Measurements from ENCODE around the gene PRDM15.
"Not testable (repeated sequence)": the region's sequence is repeated elsewhere in the genome, so short reads cannot be mapped to it uniquely, and the experiment has no call there.

Gene PRDM15

GRCh38 chr21:41802684-41803083, 76.5 kb downstream of the PRDM15 start:
- DNase-seq: no peak

GRCh38 chr21:41802198-41802584, 77.0 kb downstream of the PRDM15 start:
- no peak for DNase-seq

GRCh38 chr21:41801321-41802197, 77.6 kb downstream of the PRDM15 start:
- DNase-seq: no peak

- DNase-seq: no peak
Measured at GRCh38 chr21:41800425-41801320, 78.5 kb downstream of the PRDM15 start.

- DNase-seq: no peak
Measured at GRCh38 chr21:41799763-41800162, 79.4 kb downstream of the PRDM15 start.

- DNase-seq: no peak
Measured at GRCh38 chr21:41798326-41798725, 80.8 kb downstream of the PRDM15 start.

- no peak for DNase-seq
Measured at GRCh38 chr21:41796476-41797080, 82.6 kb downstream of the PRDM15 start.

GRCh38 chr21:41795726-41796125, 83.4 kb downstream of the PRDM15 start:
- no peak for DNase-seq

GRCh38 chr21:41794600-41794999, 84.5 kb downstream of the PRDM15 start:
- DNase-seq: no peak

- DNase-seq: no peak
Measured at GRCh38 chr21:41792711-41793110, 86.4 kb downstream of the PRDM15 start.

- DNase-seq: no peak
Measured at GRCh38 chr21:41786509-41786987, 92.6 kb downstream of the PRDM15 start.

- not testable (repeated sequence) for DNase-seq
Measured at GRCh38 chr21:41785262-41785661, 93.9 kb downstream of the PRDM15 start.

- DNase-seq: no peak
Measured at GRCh38 chr21:41784456-41785102, 94.6 kb downstream of the PRDM15 start.

GRCh38 chr21:41783476-41784180, 95.5 kb downstream of the PRDM15 start:
- DNase-seq: no peak

GRCh38 chr21:41781050-41781410, 98.1 kb downstream of the PRDM15 start:
- DNase-seq: no peak

- no peak for DNase-seq
Measured at GRCh38 chr21:41780337-41781049, 98.7 kb downstream of the PRDM15 start.

GRCh38 chr21:41779659-41780058, 99.5 kb downstream of the PRDM15 start:
- DNase-seq: no peak

- no peak for DNase-seq
Measured at GRCh38 chr21:41778930-41779600, 100.1 kb downstream of the PRDM15 start.

GRCh38 chr21:41777951-41778815, 101.0 kb downstream of the PRDM15 start:
- DNase-seq: peak; percentile 16

- no peak for DNase-seq
Measured at GRCh38 chr21:41776778-41777177, 102.4 kb downstream of the PRDM15 start.

Measured in stimulated activated CD4-positive, alpha-beta T cell treated with anti-CD3 and anti-CD28 coated beads, Interleukin-1b, Interleukin-23, amount 100 ng/mL, for 48 hours (primary cell).